Thyroid gland (tissue), 4 donors: ENCODE results near the gene DYNC1I1. TPM values are rescaled to one million over a fixed set of nuclear protein-coding genes. Genes with fewer than 3 reads are reported as not detected.

Source experiments
- DNase-seq, 2 donors: peaks; one replicate each; pipeline ENCODE4 v3.0.0-alpha.2; 2019
- H3K27ac ChIP-seq, 3 donors: fragments of 200-600 bp; sonication (generic); 1 replicate in 2 of 3; 2 replicates in 1 of 3; pipeline ENCODE4 v1.5.1; 2016 to 2019; ENCODE audit warnings: mild to moderate bottlenecking in 1 of 3, moderate library complexity in 1 of 3
- H3K27me3 ChIP-seq: fragments of 200-600 bp; sonication (generic); one replicate; pipeline ENCODE4 v1.5.1; 2019
- H3K36me3 ChIP-seq, 2 donors: fragments of 200-600 bp; sonication (generic); one replicate each; pipeline ENCODE4 v1.5.1; 2016 to 2019
- H3K4me1 ChIP-seq, 2 donors: fragments of 200-600 bp; sonication (generic); one replicate each; pipeline ENCODE4 v1.5.1; 2017 to 2019
- H3K4me3 ChIP-seq, 3 donors: fragments of 200-600 bp; sonication (generic); replicated peaks in 1 of 3; 1 replicate in 2 of 3; 2 replicates in 1 of 3; pipeline ENCODE4 v1.5.1; 2016; ENCODE audit warnings: mild to moderate bottlenecking in 1 of 3
- H3K9me3 ChIP-seq: fragments of 200-600 bp; sonication (generic); one replicate; pipeline ENCODE4 v1.5.1; 2017
- CTCF ChIP-seq, 6 experiments: fragments of 200-600 bp in 3 of 6; fragments of 450-650 bp in 3 of 6; sonication (generic) in 3 of 6; IDR thresholded peaks; one replicate each; pipeline ENCODE4 v1.5.1; 2016 to 2019; ENCODE audit warnings: antibody characterized with exemption in 6 of 6, mild to moderate bottlenecking in 2 of 6, inconsistent platforms in 1 of 6, moderate library complexity in 1 of 6
- POLR2A ChIP-seq, 2 donors: fragments of 450-650 bp; IDR thresholded peaks; one replicate each; pipeline ENCODE4 v1.6.1; 2017; ENCODE audit warnings: antibody characterized with exemption in 2 of 2, mild to moderate bottlenecking in 2 of 2, moderate library complexity in 1 of 2
- WGBS, 2 donors: methylation state at CpG; one replicate each; pipeline ENCODE4 v1.1.5; 2017; 5-methylcytosine and 5-hydroxymethylcytosine counted together
- intact Hi-C: fragments of 100-400 bp; cut with DNase I; formaldehyde crosslinking; loops from one replicate; pipeline ENCODE4 v1.15.1; 2023
- total RNA-seq, 4 donors: library from RNA; depleted of rRNA; stranded (reverse); fragments of >200 nt; gene quantifications; one replicate each; pipeline ENCODE4 v1.2.3, GENCODE V29; 2016

The DYNC1I1 gene
- total RNA-seq, 4 donors from 2014 or later, result 6.6 to 12.8 (median 10.5) TPM

GRCh38 chr7:95811846-95812445, 39.6 kb downstream of the DYNC1I1 start:
- Histone ChIP-seq H3K4me3 (no peak overlapping the region), H3K27me3 (no peaks in the 10 kb centered on the region), H3K27ac (no peak overlapping the region), H3K4me1 (peaks cover 0 to 6% of the 10 kb centered on the region in 2 donors), H3K36me3 (no peaks in the 10 kb centered on the region), H3K9me3 (no peaks in the 10 kb centered on the region)
- DNase-seq, result peak; percentile 8 to 35
- WGBS, 2 donors, result 52 to 58% methylated on average over 5 of the region's 5 CpGs
- TF ChIP-seq POLR2A (IDR thresholded peaks at IDR 0.05), result no peak
- TF ChIP-seq CTCF (IDR thresholded peaks at IDR 0.05), result no peak
- intact Hi-C loops, result no loop called here

- no peak overlapping the region for H3K4me3 ChIP-seq
- no peaks in the 10 kb centered on the region for H3K36me3 ChIP-seq
- no peaks in the 10 kb centered on the region for H3K9me3 ChIP-seq
- peaks cover 0 to 6% of the 10 kb centered on the region in 2 donors for H3K4me1 ChIP-seq
- TF ChIP-seq CTCF (IDR thresholded peaks at IDR 0.05), result no peak
- TF ChIP-seq POLR2A (IDR thresholded peaks at IDR 0.05), result no peak
- no peak overlapping the region for H3K27ac ChIP-seq
- no peaks in the 10 kb centered on the region for H3K27me3 ChIP-seq
- WGBS, 2 donors, result 81 to 84% methylated on average over 3 of the region's 3 CpGs
- no peak for DNase-seq
- intact Hi-C loops, result no loop called here
Observed at GRCh38 chr7:95814721-95815120, 42.4 kb downstream of the DYNC1I1 start.

GRCh38 chr7:95817866-95818640, 45.7 kb downstream of the DYNC1I1 start:
- WGBS, 2 donors, result 84 to 85% methylated on average over 6 of the region's 6 CpGs
- no peak overlapping the region for H3K27ac ChIP-seq
- TF ChIP-seq POLR2A (IDR thresholded peaks at IDR 0.05) (no peak), CTCF (IDR thresholded peaks at IDR 0.05) (no peak)
- H3K9me3 ChIP-seq, result no peaks in the 10 kb centered on the region
- no peak overlapping the region for H3K4me3 ChIP-seq
- DNase-seq, result no peak
- no peaks in the 10 kb centered on the region for H3K4me1 ChIP-seq
- H3K27me3 ChIP-seq, result no peaks in the 10 kb centered on the region
- intact Hi-C loops, result no loop called here
- H3K36me3 ChIP-seq, result no peaks in the 10 kb centered on the region

GRCh38 chr7:95820778-95821177, 48.4 kb downstream of the DYNC1I1 start:
- no peaks in the 10 kb centered on the region for H3K27me3 ChIP-seq
- no peak for DNase-seq
- H3K4me1 ChIP-seq, result no peaks in the 10 kb centered on the region
- H3K4me3 ChIP-seq, result no peak overlapping the region
- no peaks in the 10 kb centered on the region for H3K9me3 ChIP-seq
- intact Hi-C loops, result no loop called here
- H3K36me3 ChIP-seq, result no peaks in the 10 kb centered on the region
- H3K27ac ChIP-seq, result no peak overlapping the region
- TF ChIP-seq POLR2A (IDR thresholded peaks at IDR 0.05) (no peak), CTCF (IDR thresholded peaks at IDR 0.05) (no peak)
- 91 to 94% methylated on average over 7 of the region's 7 CpGs for WGBS, 2 donors

- Histone ChIP-seq H3K27me3 (no peaks in the 10 kb centered on the region), H3K36me3 (no peaks in the 10 kb centered on the region), H3K9me3 (no peaks in the 10 kb centered on the region), H3K4me1 (no peaks in the 10 kb centered on the region), H3K27ac (no peak overlapping the region), H3K4me3 (no peak overlapping the region)
- 93 to 95% methylated on average over 3 of the region's 3 CpGs for WGBS, 2 donors
- no peak for DNase-seq
- intact Hi-C loops, result no loop called here
- no peak for TF ChIP-seq POLR2A (IDR thresholded peaks at IDR 0.05)
- TF ChIP-seq CTCF (IDR thresholded peaks at IDR 0.05), result no peak
Observed at GRCh38 chr7:95822717-95823116, 50.4 kb downstream of the DYNC1I1 start.
